SK-N-SH (cell line): ENCODE results near the gene HSPB2. TPM values are rescaled to one million over a fixed set of nuclear protein-coding genes. Genes with fewer than 3 reads are reported as not detected.
A peak's percentile ranks its signal among the peaks of the same experiment; 100 is the strongest.

Experiments used
- CTCF ChIA-PET: fragments of 300-600, 350-600 bp; formaldehyde crosslinking; extraction: SDS; loops from one replicate; lab custom pipeline; 2021; lab: Yijun Ruan, JAX
- POLR2A ChIA-PET: fragments of 350-600 bp; sonication (Branson Sonifier 250); formaldehyde crosslinking; extraction: SDS; loops from one replicate; lab custom pipeline; 2020; ENCODE audit warnings: antibody characterized with exemption, inconsistent platforms; lab: Yijun Ruan, JAX
- DNase-seq: peaks from one replicate; pipeline ENCODE4 v3.0.0; 2012
- H2AFZ ChIP-seq: fragments of 200-600 bp; sonication (generic); 2 replicates; pipeline ENCODE4 v1.8.1; 2016; ENCODE audit warnings: antibody characterized with exemption, mild to moderate bottlenecking, low read depth
- H3F3A ChIP-seq: fragments of 200-600 bp; sonication (generic); replicated peaks from 2 replicates; pipeline ENCODE3; 2016; ENCODE audit warnings: antibody characterized with exemption, mild to moderate bottlenecking; ENCODE audit not compliant: insufficient read depth
- H3K27ac ChIP-seq, 2 experiments: fragments of 200-500 bp in 1 of 2; fragments of 200-600 bp in 1 of 2; sonication (Bioruptor generic) in 1 of 2; sonication (generic), shearing (Covaris generic) in 1 of 2; 2 replicates each; pipeline versions ENCODE4 v1.5.1 to v1.6.1; 2014 to 2016; ENCODE audit warnings: low read depth in 2 of 2, inconsistent platforms in 1 of 2, low read length in 1 of 2, mild to moderate bottlenecking in 1 of 2, mixed read lengths in 1 of 2
- H3K27me3 ChIP-seq: fragments of 200-600 bp; sonication (generic), shearing (Covaris generic); 2 replicates; pipeline ENCODE4 v1.6.1; 2016; ENCODE audit warnings: mixed run types; ENCODE audit not compliant: insufficient read depth
- H3K36me3 ChIP-seq, 2 experiments: fragments of 200-500 bp in 1 of 2; fragments of 200-600 bp in 1 of 2; sonication (Bioruptor generic) in 1 of 2; sonication (generic) in 1 of 2; replicated peaks in 1 of 2; 2 replicates each; pipeline versions ENCODE3 to v1.5.1; 2014 to 2016; ENCODE audit warnings: low read length in 1 of 2, mild to moderate bottlenecking in 1 of 2; ENCODE audit not compliant: insufficient read depth in 2 of 2, control insufficient read depth in 1 of 2
- H3K4me1 ChIP-seq, 2 experiments: fragments of 200-500 bp in 1 of 2; fragments of 200-600 bp in 1 of 2; sonication (Bioruptor generic) in 1 of 2; sonication (generic), shearing (Covaris generic) in 1 of 2; 2 replicates each; pipeline versions ENCODE4 v1.5.1 to v1.6.1; 2014 to 2016; ENCODE audit warnings: low read depth in 1 of 2, low read length in 1 of 2, mixed run types in 1 of 2; ENCODE audit not compliant: insufficient read depth in 2 of 2, control insufficient read depth in 1 of 2
- H3K4me2 ChIP-seq: fragments of 200-600 bp; sonication (generic), shearing (Covaris generic); 2 replicates; pipeline ENCODE4 v1.6.1; 2017; ENCODE audit warnings: mixed run types
- H3K4me3 ChIP-seq, 2 experiments: fragments of 200-500 bp in 1 of 2; fragments of 200-600 bp in 1 of 2; sonication (Bioruptor generic) in 1 of 2; sonication (generic), shearing (Covaris generic) in 1 of 2; 2 replicates each; pipeline versions ENCODE4 v1.5.1 to v1.8.1; 2014 to 2016; ENCODE audit warnings: low read depth in 2 of 2, inconsistent platforms in 1 of 2, low read length in 1 of 2, mild to moderate bottlenecking in 1 of 2, mixed read lengths in 1 of 2, moderate library complexity in 1 of 2
- H3K79me2 ChIP-seq: fragments of 200-600 bp; sonication (generic); 2 replicates; pipeline ENCODE4 v1.8.1; 2017; ENCODE audit warnings: mild to moderate bottlenecking; ENCODE audit not compliant: insufficient read depth
- H3K9ac ChIP-seq: fragments of 200-600 bp; sonication (generic); 2 replicates; pipeline ENCODE4 v1.6.1; 2017; ENCODE audit warnings: mixed run types
- H3K9me2 ChIP-seq: fragments of 200-600 bp; sonication (generic); 2 replicates; pipeline ENCODE4 v1.6.1; 2017; ENCODE audit warnings: mixed run types
- H3K9me3 ChIP-seq: fragments of 200-600 bp; sonication (generic); 2 replicates; pipeline ENCODE4 v1.6.1; 2017; ENCODE audit warnings: mixed run types, mild to moderate bottlenecking, moderate library complexity
- H4K20me1 ChIP-seq: fragments of 200-600 bp; sonication (generic); 2 replicates; pipeline ENCODE4 v1.6.1; 2017; ENCODE audit warnings: mild to moderate bottlenecking, mixed run types; ENCODE audit not compliant: insufficient read depth
- CHD2 ChIP-seq: fragments of 150-350 bp; IDR thresholded peaks from 2 replicates; pipeline ENCODE4 v1.6.1; 2018; ENCODE audit warnings: low read length; ENCODE audit not compliant: partially characterized antibody
- EP300 ChIP-seq, 2 experiments: IDR thresholded peaks; 2 replicates each; pipeline versions ENCODE4 v1.4.0 to v1.6.1; 2012; ENCODE audit warnings: borderline replicate concordance in 1 of 2, low read depth in 1 of 2, low read length in 1 of 2
- EZH2phosphoT487 ChIP-seq: fragments of 200-600 bp; sonication (generic); IDR thresholded peaks from 2 replicates; pipeline ENCODE4 v1.6.1; 2017; ENCODE audit warnings: low read depth, mixed run types, mild to moderate bottlenecking, antibody characterized with exemption, moderate library complexity, borderline replicate concordance
- FOXJ3 ChIP-seq: sonication (generic); formaldehyde crosslinking; IDR thresholded peaks from 2 replicates; pipeline ENCODE4 v1.5.1; 2020; ENCODE audit warnings: mild to moderate bottlenecking, missing genetic modification reagents
- FOXM1 ChIP-seq: IDR thresholded peaks from 2 replicates; pipeline ENCODE4 v1.4.0; 2012; ENCODE audit warnings: low read depth, mild to moderate bottlenecking
- GABPA ChIP-seq: IDR thresholded peaks from 2 replicates; pipeline ENCODE4 v1.4.0; 2012; ENCODE audit warnings: low read depth, mild to moderate bottlenecking
- IRF3 ChIP-seq: fragments of 150-350 bp; IDR thresholded peaks from 2 replicates; pipeline ENCODE4 v1.6.1; 2016; ENCODE audit warnings: mild to moderate bottlenecking, low read depth, low read length
- JUND ChIP-seq: IDR thresholded peaks from 2 replicates; pipeline ENCODE4 v1.4.0; 2012
- MAX ChIP-seq: IDR thresholded peaks from 2 replicates; pipeline ENCODE4 v1.4.0; 2012; ENCODE audit warnings: low read depth
- MXI1 ChIP-seq: IDR thresholded peaks from 2 replicates; pipeline ENCODE4 v1.6.1; 2012; ENCODE audit warnings: mild to moderate bottlenecking, low read depth, low read length, improper control_type of control experiment
- NRF1 ChIP-seq: IDR thresholded peaks from 2 replicates; pipeline ENCODE4 v1.6.1; 2012; ENCODE audit warnings: low read depth, mild to moderate bottlenecking, low read length
- PBX3 ChIP-seq: IDR thresholded peaks from 2 replicates; pipeline ENCODE4; 2012
- POLR2AphosphoS5 ChIP-seq: IDR thresholded peaks from 2 replicates; pipeline ENCODE4 v1.6.1; 2012; ENCODE audit warnings: low read depth, low read length
- RCOR1 ChIP-seq: fragments of 150-350 bp; IDR thresholded peaks from 2 replicates; pipeline ENCODE4 v1.6.1; 2017; ENCODE audit warnings: antibody characterized with exemption, low read length
- SIN3A ChIP-seq: IDR thresholded peaks from 2 replicates; pipeline ENCODE4 v1.6.1; 2012; ENCODE audit warnings: low read depth, mild to moderate bottlenecking, low read length, moderate library complexity, borderline replicate concordance
- TAF1 ChIP-seq: IDR thresholded peaks from 2 replicates; pipeline ENCODE4 v1.6.1; 2012; ENCODE audit warnings: low read depth, mild to moderate bottlenecking, low read length, moderate library complexity, borderline replicate concordance
- TCF12 ChIP-seq: IDR thresholded peaks from 2 replicates; pipeline ENCODE4 v1.4.0; 2012
- USF1 ChIP-seq: IDR thresholded peaks from 2 replicates; pipeline ENCODE4 v1.4.0; 2012; ENCODE audit warnings: low read depth, borderline replicate concordance
- USF2 ChIP-seq: fragments of 150-350 bp; IDR thresholded peaks from 2 replicates; pipeline ENCODE4 v1.6.1; 2017; ENCODE audit warnings: antibody characterized with exemption, low read length, low read depth, borderline replicate concordance
- YY1 ChIP-seq: IDR thresholded peaks from 2 replicates; pipeline ENCODE4 v1.4.0; 2012; ENCODE audit warnings: low read depth, mild to moderate bottlenecking
- ZBTB33 ChIP-seq: IDR thresholded peaks from 2 replicates; pipeline ENCODE4 v1.4.0; 2012; ENCODE audit warnings: low read depth, borderline replicate concordance
- WGBS: methylation state at CpG from one replicate; pipeline ENCODE4 v1.1.6; 2017; ENCODE audit warnings: low lambda C conversion rate; 5-methylcytosine and 5-hydroxymethylcytosine counted together
- polyA plus RNA-seq, 3 experiments: library from polyadenylated mRNA; depleted of rRNA; stranded (reverse); fragments of >200 nt; gene quantifications; 2 replicates each; pipeline ENCODE4 v1.2.3, GENCODE V29; 2012

The HSPB2 gene
- polyA plus RNA-seq, 1 of the 3 experiments (the other 2 are of a cell fraction) = not detected

- TF ChIP-seq ZBTB33 (no peak), MAX (no peak), MXI1 (no peak), JUND (no peak), EZH2phosphoT487 (no peak), EP300 (IDR thresholded peaks at IDR 0.05; ENCODE audit: borderline replicate concordance in 1 of 2, low read depth in 1 of 2, low read length in 1 of 2) (no peak), PBX3 (no peak), USF1 (no peak), RCOR1 (no peak), POLR2AphosphoS5 (no peak), USF2 (no peak), TCF12 (no peak)
Measured at GRCh38 chr11:111913031-111913861, 712 bp downstream of the HSPB2 start (continued).

- whole genome bisulfite sequencing = 64% methylated on average over 4 of the region's 4 CpGs
- H3F3A ChIP-seq = no peaks in the 10 kb centered on the region
- H3K9ac ChIP-seq = no peak overlapping the region
- no peak overlapping the region for H3K4me2 ChIP-seq
- peaks cover 6 to 7% of the 10 kb centered on the region in 2 experiments; a peak in 2 of 4 replicates for H3K4me1 ChIP-seq
- H2AFZ ChIP-seq = peak overlapping the region; percentile 27; the same call in 1 of the 2 replicates
- H3K9me2 ChIP-seq = no peaks in the 10 kb centered on the region
- no peak for TF ChIP-seq MAX
- TF ChIP-seq CHD2 = no peak
- TF ChIP-seq FOXJ3 (CRISPR knock-in tag) = no peak
- TF ChIP-seq SIN3A = no peak
- TF ChIP-seq IRF3 = no peak
- TF ChIP-seq TAF1 = no peak
- no peak for TF ChIP-seq FOXM1
- TF ChIP-seq USF1 = no peak
- TF ChIP-seq MXI1 = no peak
- TF ChIP-seq YY1 = no peak
- TF ChIP-seq GABPA = no peak
- no peak for TF ChIP-seq NRF1
- 0 out of 4 replicates have a peak overlapping the region, but pooled peaks of 1 of the 2 experiments have one; percentile 18 for H3K27ac ChIP-seq
- H3K27me3 ChIP-seq = no peaks in the 10 kb centered on the region
- ChIA-PET POLR2A (interaction anchor here (1.0 to 1.4 kb wide), 2 partner anchors 12 to 43 kb away, joined by 3 read pairs; partner anchors contain the start of gene ALG9), CTCF (interaction anchor here (1.0 to 1.3 kb wide), 3 partner anchors 12 to 366 kb away, joined by 3 to 5 read pairs (median 3); no protein-coding TSS in a partner anchor)
- DNase-seq = no peak
- no peak overlapping the region for H3K4me3 ChIP-seq
- H4K20me1 ChIP-seq = no peaks in the 10 kb centered on the region
- H3K9me3 ChIP-seq = no peaks in the 10 kb centered on the region
- H3K36me3 ChIP-seq = no peaks in the 10 kb centered on the region
- no peaks in the 10 kb centered on the region for H3K79me2 ChIP-seq
Measured at GRCh38 chr11:111913997-111914396, 1.5 kb downstream of the HSPB2 start.
